ENCODE data around the gene PDCD1. TPM values are rescaled to one million over a fixed set of nuclear protein-coding genes. Genes with fewer than 3 reads are reported as not detected.

PDCD1 gene
- total and polyA plus RNA-seq, 2 donors: 12.7 to 16.0 TPM

GRCh38 chr2:241813644-241814392 lies 44.9 kb downstream of the PDCD1 start:
- no peak overlapping the region for H3K27ac ChIP-seq (ENCODE audit: low read depth in 1 of 2, low read length in 1 of 2)
- no peaks in the 10 kb centered on the region for H3K36me3 ChIP-seq (ENCODE audit: control insufficient read depth in 2 of 2, insufficient read depth in 2 of 2, low read length in 1 of 2)
- peaks cover 0 to 25% of the 10 kb centered on the region in 2 donors for H3K27me3 ChIP-seq (ENCODE audit: control insufficient read depth in 2 of 2, insufficient read depth in 1 of 2, low read length in 1 of 2)
- H3K4me1 ChIP-seq (ENCODE audit: control insufficient read depth in 2 of 2, insufficient read depth in 2 of 2, low read length in 2 of 2): peaks cover 0 to 17% of the 10 kb centered on the region in 2 donors
- H3K4me3 ChIP-seq (ENCODE audit: low read length in 2 of 2): no peak overlapping the region
- peaks cover 0 to 7% of the 10 kb centered on the region in 2 donors for H3K9me3 ChIP-seq (ENCODE audit: control insufficient read depth in 2 of 2, insufficient read depth in 1 of 2, low read length in 1 of 2)
- WGBS: 54% methylated on average over 20 of the region's 20 CpGs
- DNase-seq (ENCODE audit: low read depth in 6 of 9, low spot score in 9 of 9): peak in 1 of 9 donors; percentile 30

- DNase-seq (ENCODE audit: low read depth in 6 of 9, low spot score in 9 of 9): peak in 1 of 9 donors; percentile 35
- no peaks in the 10 kb centered on the region for H3K36me3 ChIP-seq (ENCODE audit: control insufficient read depth in 2 of 2, insufficient read depth in 2 of 2, low read length in 1 of 2)
- no peak overlapping the region for H3K27ac ChIP-seq (ENCODE audit: low read depth in 1 of 2, low read length in 1 of 2)
- peaks cover 0 to 7% of the 10 kb centered on the region in 2 donors for H3K9me3 ChIP-seq (ENCODE audit: control insufficient read depth in 2 of 2, insufficient read depth in 1 of 2, low read length in 1 of 2)
- H3K27me3 ChIP-seq (ENCODE audit: control insufficient read depth in 2 of 2, insufficient read depth in 1 of 2, low read length in 1 of 2): peaks cover 0 to 25% of the 10 kb centered on the region in 2 donors
- H3K4me1 ChIP-seq (ENCODE audit: control insufficient read depth in 2 of 2, insufficient read depth in 2 of 2, low read length in 2 of 2): peaks cover 0 to 20% of the 10 kb centered on the region in 2 donors
- no peak overlapping the region for H3K4me3 ChIP-seq (ENCODE audit: low read length in 2 of 2)
- 90% methylated on average over 40 of the region's 40 CpGs for WGBS
These were observed 45.7 kb downstream of the PDCD1 start for GRCh38 chr2:241812730-241813643.

- Histone ChIP-seq H3K27ac (ENCODE audit: low read depth in 1 of 2, low read length in 1 of 2) (no peak overlapping the region), H3K9me3 (ENCODE audit: control insufficient read depth in 2 of 2, insufficient read depth in 1 of 2, low read length in 1 of 2) (peaks cover 0 to 7% of the 10 kb centered on the region in 2 donors), H3K27me3 (ENCODE audit: control insufficient read depth in 2 of 2, insufficient read depth in 1 of 2, low read length in 1 of 2) (peaks cover 0 to 20% of the 10 kb centered on the region in 2 donors), H3K36me3 (ENCODE audit: control insufficient read depth in 2 of 2, insufficient read depth in 2 of 2, low read length in 1 of 2) (no peaks in the 10 kb centered on the region), H3K4me1 (ENCODE audit: control insufficient read depth in 2 of 2, insufficient read depth in 2 of 2, low read length in 2 of 2) (peaks cover 0 to 20% of the 10 kb centered on the region in 2 donors), H3K4me3 (ENCODE audit: low read length in 2 of 2) (no peak overlapping the region)
- WGBS: 83% methylated on average over 20 of the region's 20 CpGs
- no peak for DNase-seq (ENCODE audit: low read depth in 6 of 9, low spot score in 9 of 9)
These were observed 46.6 kb downstream of the PDCD1 start for GRCh38 chr2:241811952-241812729.

- 97% methylated on average over 27 of the region's 27 CpGs for WGBS
- no peak overlapping the region for H3K27ac ChIP-seq (ENCODE audit: low read depth in 1 of 2, low read length in 1 of 2)
- no peaks in the 10 kb centered on the region for H3K36me3 ChIP-seq (ENCODE audit: control insufficient read depth in 2 of 2, insufficient read depth in 2 of 2, low read length in 1 of 2)
- H3K27me3 ChIP-seq (ENCODE audit: control insufficient read depth in 2 of 2, insufficient read depth in 1 of 2, low read length in 1 of 2): peaks cover 0 to 14% of the 10 kb centered on the region in 2 donors
- H3K9me3 ChIP-seq (ENCODE audit: control insufficient read depth in 2 of 2, insufficient read depth in 1 of 2, low read length in 1 of 2): peaks cover 0 to 7% of the 10 kb centered on the region in 2 donors
- H3K4me3 ChIP-seq (ENCODE audit: low read length in 2 of 2): no peak overlapping the region
- H3K4me1 ChIP-seq (ENCODE audit: control insufficient read depth in 2 of 2, insufficient read depth in 2 of 2, low read length in 2 of 2): peaks cover 0 to 20% of the 10 kb centered on the region in 2 donors
- DNase-seq (ENCODE audit: low read depth in 6 of 9, low spot score in 9 of 9): no peak
These were observed 47.3 kb downstream of the PDCD1 start for GRCh38 chr2:241811201-241811951.

- Histone ChIP-seq H3K27ac (ENCODE audit: low read depth in 1 of 2, low read length in 1 of 2) (no peak overlapping the region), H3K36me3 (ENCODE audit: control insufficient read depth in 2 of 2, insufficient read depth in 2 of 2, low read length in 1 of 2) (no peaks in the 10 kb centered on the region), H3K4me1 (ENCODE audit: control insufficient read depth in 2 of 2, insufficient read depth in 2 of 2, low read length in 2 of 2) (peaks cover 0 to 20% of the 10 kb centered on the region in 2 donors), H3K27me3 (ENCODE audit: control insufficient read depth in 2 of 2, insufficient read depth in 1 of 2, low read length in 1 of 2) (peaks cover 0 to 8% of the 10 kb centered on the region in 2 donors), H3K4me3 (ENCODE audit: low read length in 2 of 2) (no peak overlapping the region), H3K9me3 (ENCODE audit: control insufficient read depth in 2 of 2, insufficient read depth in 1 of 2, low read length in 1 of 2) (peaks cover 0 to 7% of the 10 kb centered on the region in 2 donors)
- no peak for DNase-seq (ENCODE audit: low read depth in 6 of 9, low spot score in 9 of 9)
- 84% methylated on average over 28 of the region's 28 CpGs for WGBS
These were observed 48.1 kb downstream of the PDCD1 start for GRCh38 chr2:241810307-241811200.

- DNase-seq (ENCODE audit: low read depth in 6 of 9, low spot score in 9 of 9): no peak
- no peak overlapping the region for H3K27ac ChIP-seq (ENCODE audit: low read depth in 1 of 2, low read length in 1 of 2)
- no peaks in the 10 kb centered on the region for H3K36me3 ChIP-seq (ENCODE audit: control insufficient read depth in 2 of 2, insufficient read depth in 2 of 2, low read length in 1 of 2)
- peaks cover 2 to 23% of the 10 kb centered on the region in 2 donors for H3K4me1 ChIP-seq (ENCODE audit: control insufficient read depth in 2 of 2, insufficient read depth in 2 of 2, low read length in 2 of 2)
- H3K27me3 ChIP-seq (ENCODE audit: control insufficient read depth in 2 of 2, insufficient read depth in 1 of 2, low read length in 1 of 2): peaks cover 0 to 10% of the 10 kb centered on the region in 2 donors
- no peak overlapping the region for H3K4me3 ChIP-seq (ENCODE audit: low read length in 2 of 2)
- WGBS: 87% methylated on average over 29 of the region's 29 CpGs
- peaks cover 0 to 7% of the 10 kb centered on the region in 2 donors for H3K9me3 ChIP-seq (ENCODE audit: control insufficient read depth in 2 of 2, insufficient read depth in 1 of 2, low read length in 1 of 2)
These were observed 49.0 kb downstream of the PDCD1 start for GRCh38 chr2:241809383-241810306.

- DNase-seq (ENCODE audit: low read depth in 6 of 9, low spot score in 9 of 9): no peak
- H3K4me1 ChIP-seq (ENCODE audit: control insufficient read depth in 2 of 2, insufficient read depth in 2 of 2, low read length in 2 of 2): peaks cover 10 to 29% of the 10 kb centered on the region in 2 donors
- H3K27ac ChIP-seq (ENCODE audit: low read depth in 1 of 2, low read length in 1 of 2): no peak within 1 kb of the TSS
- H3K27me3 ChIP-seq (ENCODE audit: control insufficient read depth in 2 of 2, insufficient read depth in 1 of 2, low read length in 1 of 2): peaks cover 2 to 18% of the 10 kb centered on the region in 2 donors
- H3K36me3 ChIP-seq (ENCODE audit: control insufficient read depth in 2 of 2, insufficient read depth in 2 of 2, low read length in 1 of 2): no peaks in the 10 kb centered on the region
- peaks cover 0 to 9% of the 10 kb centered on the region in 2 donors for H3K9me3 ChIP-seq (ENCODE audit: control insufficient read depth in 2 of 2, insufficient read depth in 1 of 2, low read length in 1 of 2)
- H3K4me3 ChIP-seq (ENCODE audit: low read length in 2 of 2): no peak within 1 kb of the TSS
- WGBS: 94% methylated on average over 31 of the region's 31 CpGs
These were observed 49.8 kb downstream of the PDCD1 start, which contains the start of gene NEU4 for GRCh38 chr2:241808721-241809382. Gene NEU4 (plus strand): TSS chr2:241809193. CDS start chr2:241814485, 5,292 bp downstream.

Data from thymus (tissue), 11 donors.